K562 (cell line): ENCODE results near the gene NSG2. TPM values are rescaled to one million over a fixed set of nuclear protein-coding genes. Genes with fewer than 3 reads are reported as not detected.

Source experiments
- AFF1 ChIP-seq, 2 experiments: fragments of 450-650 bp; IDR thresholded peaks; 2 replicates each; pipeline ENCODE4 v1.6.1; 2018; ENCODE audit warnings: mild to moderate bottlenecking in 2 of 2, low read depth in 1 of 2; ENCODE audit not compliant: partially characterized antibody in 2 of 2
- BHLHE40 ChIP-seq: IDR thresholded peaks from 2 replicates; pipeline ENCODE4 v1.6.1; 2011; ENCODE audit warnings: low read length, improper control_type of control experiment
- DEAF1 ChIP-seq: fragments of 450-650 bp; formaldehyde crosslinking; IDR thresholded peaks from 2 replicates; pipeline ENCODE4 v1.4.0; 2020; ENCODE audit warnings: mild to moderate bottlenecking, moderate library complexity
- ETS2 ChIP-seq: IDR thresholded peaks from 2 replicates; pipeline ENCODE4 v1.6.1; 2016; ENCODE audit warnings: borderline replicate concordance, missing genetic modification characterization, mild to moderate bottlenecking, moderate library complexity, missing compliant biosample characterization; ENCODE audit not compliant: poor library complexity, severe bottlenecking
- GTF2B ChIP-seq: IDR thresholded peaks from 2 replicates; pipeline ENCODE4 v1.6.1; 2011; ENCODE audit not compliant: insufficient read length; ENCODE audit errors: extremely low read depth
- HDAC1 ChIP-seq, 2 experiments: fragments of 450-650 bp; IDR thresholded peaks; 2 replicates each; pipeline ENCODE4 v1.6.1; 2016 to 2017; ENCODE audit warnings: inconsistent platforms in 1 of 2, mild to moderate bottlenecking in 1 of 2, moderate library complexity in 1 of 2
- JUN ChIP-seq, 2 experiments: sonication (generic) in 1 of 2; formaldehyde crosslinking in 1 of 2; IDR thresholded peaks; 2 replicates each; pipeline versions ENCODE4 v1.6.1 to v1.8.0; 2012 to 2022; ENCODE audit warnings: borderline replicate concordance in 2 of 2, mild to moderate bottlenecking in 2 of 2, improper control_type of control experiment in 1 of 2, low read depth in 1 of 2, low read length in 1 of 2, missing genetic modification reagents in 1 of 2
- NCOR1 ChIP-seq: fragments of 450-650 bp; IDR thresholded peaks from 2 replicates; pipeline ENCODE4 v1.6.1; 2016; ENCODE audit warnings: mild to moderate bottlenecking, moderate library complexity
- PHB ChIP-seq: fragments of 250-450 bp; sonication (Bioruptor Pico); IDR thresholded peaks from 2 replicates; pipeline ENCODE4 v1.5.0; 2021
- RBM34 ChIP-seq: fragments of 200-400 bp; formaldehyde crosslinking; IDR thresholded peaks from 2 replicates; pipeline ENCODE4 v1.6.1; 2018; ENCODE audit warnings: low read length, borderline replicate concordance; ENCODE audit not compliant: insufficient read depth
- RCOR1 ChIP-seq, 2 experiments: IDR thresholded peaks; 2 replicates each; pipeline ENCODE4 v1.6.1; 2012; ENCODE audit warnings: low read depth in 2 of 2, low read length in 2 of 2, borderline replicate concordance in 1 of 2, improper control_type of control experiment in 1 of 2
- SMARCB1 ChIP-seq: IDR thresholded peaks from 2 replicates; pipeline ENCODE4 v1.6.1; 2011; ENCODE audit warnings: improper control_type of control experiment, low read depth; ENCODE audit not compliant: insufficient read length
- SNIP1 ChIP-seq: fragments of 450-650 bp; IDR thresholded peaks from 2 replicates; pipeline ENCODE4 v1.7.1; 2017; ENCODE audit warnings: low read depth, mild to moderate bottlenecking
- SREBF2 ChIP-seq: sonication (generic); formaldehyde crosslinking; IDR thresholded peaks from 2 replicates; pipeline ENCODE4 v1.4.0; 2020; ENCODE audit warnings: mild to moderate bottlenecking, missing genetic modification reagents
- STAG1 ChIP-seq: sonication (generic); formaldehyde crosslinking; IDR thresholded peaks from 2 replicates; pipeline ENCODE4 v1.5.0; 2020; ENCODE audit warnings: missing genetic modification reagents, borderline replicate concordance
- TBP ChIP-seq: optimal IDR thresholded peaks from 2 replicates; pipeline ENCODE3; 2011; ENCODE audit warnings: low read depth, low read length, improper control_type of control experiment
- ZBTB11 ChIP-seq, 3 experiments: fragments of 200-800 bp in 1 of 3; fragments of 250-450 bp in 1 of 3; fragments of 450-650 bp in 1 of 3; sonication (Bioruptor Pico) in 1 of 3; sonication (Bioruptor generic) in 1 of 3; formaldehyde crosslinking in 1 of 3; IDR thresholded peaks; 2 replicates each; pipeline versions ENCODE4 v1.6.1 to v1.8.0; 2016 to 2022; ENCODE audit warnings: mild to moderate bottlenecking in 2 of 3, missing genetic modification characterization in 2 of 3, missing compliant biosample characterization in 1 of 3, moderate library complexity in 1 of 3
- polyA plus RNA-seq, 8 experiments: library from polyadenylated mRNA; depleted of rRNA in 4 of 8; stranded (reverse) in 5 of 8; unstranded in 3 of 8; fragments of >200 nt; fragmentation: Nextera tagmentation in 2 of 8; fragmentation: Illumina TruSeq in 1 of 8; extraction: Ambion mirVana in 2 of 8; extraction: Trizol in 1 of 8; gene quantifications; 2 replicates each; pipeline versions ENCODE4 v1.2.1 to v1.2.3, GENCODE V29; 2011 to 2014; ENCODE audit warnings: inconsistent platforms in 1 of 8, missing spikeins in 1 of 8
- total RNA-seq, 7 experiments: library from RNA; depleted of rRNA in 6 of 7; stranded (reverse); fragments of >200 nt in 6 of 7; fragmentation: Illumina TruSeq in 2 of 7; extraction: Trizol in 2 of 7; gene quantifications; 2 replicates each; pipeline versions ENCODE4 v1.2.1 to v1.2.3, GENCODE V29; 2011 to 2021; ENCODE audit warnings: low replicate concordance in 1 of 7

Gene NSG2
- total and polyA plus RNA-seq, 9 of the 15 experiments (the other 6 are each of a cell fraction or from before 2014, with no cell fraction given): not detected

- TF ChIP-seq AFF1 (IDR thresholded peaks at IDR 0.05; ENCODE audit: low read depth in 1 of 2, partially characterized antibody in 2 of 2) (peak in 1 of 2 experiments; percentile 73), TBP (no peak), SREBF2 (CRISPR knock-in tag) (no peak), GTF2B (no peak), SNIP1 (no peak), STAG1 (0 out of 2 replicates have a peak, but pooled peaks have one; percentile 29), RBM34 (no peak), ETS2 (no peak), DEAF1 (CRISPR knock-in tag) (peak; percentile 67), PHB (CRISPR knock-in tag) (no peak), BHLHE40 (peak; percentile 57), SMARCB1 (no peak), RCOR1 (IDR thresholded peaks at IDR 0.05; ENCODE audit: borderline replicate concordance in 1 of 2, low read depth in 2 of 2, low read length in 2 of 2) (peak in 1 of 2 experiments; percentile 57; a peak in 1 of 4 replicates), JUN (IDR thresholded peaks at IDR 0.05; ENCODE audit: borderline replicate concordance, low read depth, low read length) (no peak), JUN (CRISPR knock-in tag; IDR thresholded peaks at IDR 0.05; ENCODE audit: borderline replicate concordance) (no peak), NCOR1 (no peak), HDAC1 (IDR thresholded peaks at IDR 0.05) (peak in 1 of 2 experiments; percentile 20; a peak in 1 of 4 replicates), ZBTB11 (CRISPR knock-in tag; IDR thresholded peaks at IDR 0.05) (no peak)
These were observed at the start of gene NSG2 (continued) for GRCh38 chr5:174045470-174046025.
